SK-N-SH treated with all-trans-retinoic acid at 6 μM for 48 hours (cell line): ENCODE results near the gene MAML3.

Experiments used
- BACH2 ChIP-seq: fragments of 250-450 bp; sonication (Bioruptor Pico); IDR thresholded peaks from 2 replicates; pipeline ENCODE4 v1.9.0; 2021; ENCODE audit warnings: mild to moderate bottlenecking, borderline replicate concordance
- ISL1 ChIP-seq: fragments of 250-450 bp; sonication (Bioruptor Pico); IDR thresholded peaks from 2 replicates; pipeline ENCODE4 v2.1.2; 2022; ENCODE audit warnings: mild to moderate bottlenecking, moderate library complexity
- TCF4 ChIP-seq: fragments of 250-450 bp; sonication (Bioruptor Pico); IDR thresholded peaks from 2 replicates; pipeline ENCODE4 v1.8.0; 2021; ENCODE audit warnings: mild to moderate bottlenecking, moderate library complexity, borderline replicate concordance

- no peak for TF ChIP-seq TCF4 (CRISPR knock-in tag)
- TF ChIP-seq ISL1 (CRISPR knock-in tag): no peak
- TF ChIP-seq BACH2 (CRISPR knock-in tag): no peak
Observed at GRCh38 chr4:139773560-139774318, 380.2 kb downstream of the MAML3 start.
